H1 (cell line): ENCODE measurements around the gene NPY2R. TPM values are rescaled to one million over a fixed set of nuclear protein-coding genes. Genes with fewer than 3 reads are reported as not detected.

Experiments
- CHD2 ChIP-seq: IDR thresholded peaks from 2 replicates; pipeline ENCODE4 v1.6.1; 2012; ENCODE audit warnings: low read length, improper control_type of control experiment
- CTBP2 ChIP-seq: IDR thresholded peaks from 2 replicates; pipeline ENCODE4 v1.7.0; 2011; ENCODE audit warnings: borderline replicate concordance, mild to moderate bottlenecking, moderate library complexity, mixed read lengths, low read length; ENCODE audit not compliant: insufficient read depth, insufficient read length
- polyA plus RNA-seq, 7 experiments: library from polyadenylated mRNA; depleted of rRNA in 3 of 7; stranded (reverse) in 5 of 7; unstranded in 2 of 7; fragments of >200 nt in 5 of 7; fragments of 200-250 nt in 2 of 7; gene quantifications; 1 replicate in 5 of 7; 2 replicates in 1 of 7; 4 replicates in 1 of 7; pipeline versions ENCODE4 v1.2.1 to v1.2.3, GENCODE V29; 2011 to 2013; ENCODE audit warnings: missing spikeins in 2 of 7, mixed read lengths in 2 of 7
- total RNA-seq: library from RNA; stranded (reverse); fragmentation: NEBNext Ultra II Directional; extraction: Animal tissue kit (Norgen Biotek cat#: 25700); gene quantifications from 2 replicates; pipeline ENCODE4 v1.2.1, GENCODE V29; 2021

The NPY2R gene
- total and polyA plus RNA-seq, 2 of the 8 experiments (the other 6 are each of a cell fraction or from before 2014, with no cell fraction given) = 0.09 to 0.41 TPM

DNA sequence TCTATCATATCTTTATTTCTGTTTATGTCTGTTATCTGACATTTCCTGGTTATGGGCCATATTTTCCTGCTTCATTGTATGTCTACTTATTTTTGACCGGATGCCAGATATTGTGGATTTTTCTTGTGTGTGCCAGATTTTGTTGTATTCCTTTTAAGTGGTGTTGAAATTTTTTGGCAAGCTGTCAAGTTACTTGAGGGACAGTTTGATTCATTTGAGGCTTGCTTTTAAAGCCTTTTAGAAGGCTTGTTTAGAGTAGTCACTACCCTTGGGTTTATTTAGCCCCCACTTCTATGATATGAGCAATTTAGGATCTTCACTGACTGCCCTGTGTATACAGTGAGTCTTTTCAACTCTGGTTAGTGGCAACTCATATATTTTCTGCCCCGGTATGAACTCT is 29.2 kb upstream of the NPY2R start (continued):
- TF ChIP-seq CTBP2 (no peak), CHD2 (no peak)
